UCSD-AML1 (cell line): ENCODE results near the gene OPRM1.
"Not testable (repeated sequence)": the region's sequence is repeated elsewhere in the genome, so short reads cannot be mapped to it uniquely, and the experiment has no call there.

Experiments used
- DNase-seq: peaks from one replicate; lab custom pipeline; 2025; ENCODE audit not compliant: unreplicated experiment; lab: John Stamatoyannopoulos, UW

The OPRM1 gene

GRCh38 chr6:154140743-154141142, 101.7 kb downstream of the OPRM1 start:
- DNase-seq, result no peak

DNA sequence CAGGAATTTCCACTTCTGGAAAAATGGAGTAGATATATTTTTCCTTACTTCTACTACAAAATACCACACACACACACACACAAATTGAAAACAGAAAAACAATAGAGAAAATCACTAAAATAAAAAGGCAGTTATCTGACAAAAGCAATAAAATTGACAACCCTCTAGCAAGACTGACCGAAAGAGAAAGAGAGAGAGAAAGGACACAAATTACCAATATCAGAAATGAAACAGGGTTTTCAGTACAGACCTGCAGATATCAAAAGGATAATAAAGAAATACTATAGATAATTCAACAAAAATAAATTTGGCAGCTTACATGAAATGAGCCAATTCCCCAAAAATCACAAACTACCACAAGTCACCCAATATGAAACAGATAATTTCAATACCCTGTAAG, 104.7 kb downstream of the OPRM1 start:
- no peak for DNase-seq

GRCh38 chr6:154154389-154154967, 115.4 kb downstream of the OPRM1 start:
- DNase-seq, result peak; percentile 21

GRCh38 chr6:154156135-154156896, 117.3 kb downstream of the OPRM1 start:
- DNase-seq, result peak; percentile 63

GRCh38 chr6:154157082-154157481, 118.0 kb downstream of the OPRM1 start:
- DNase-seq, result no peak

DNA sequence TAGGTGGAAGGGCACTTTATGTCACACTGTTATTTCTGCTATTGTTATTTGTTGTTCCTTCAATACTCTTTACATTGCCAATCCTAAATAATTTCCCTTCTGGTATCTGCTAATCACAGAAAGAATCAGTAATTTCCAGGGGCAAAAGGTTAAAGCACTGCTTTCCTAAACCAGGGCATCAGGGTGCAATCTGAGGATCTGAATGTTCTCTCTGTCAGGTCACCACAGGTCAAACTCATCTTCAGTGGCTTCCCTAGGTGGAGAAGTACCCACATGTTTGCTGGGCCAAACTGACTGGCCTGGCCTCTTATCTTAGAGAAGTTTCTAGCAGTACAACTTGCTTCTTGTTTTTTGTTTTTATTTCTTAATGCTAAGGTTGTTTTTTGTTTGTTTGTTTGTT, 118.7 kb downstream of the OPRM1 start:
- no peak for DNase-seq

- no peak for DNase-seq
These were observed 120.1 kb downstream of the OPRM1 start for GRCh38 chr6:154159126-154159525.

- no peak for DNase-seq
These were observed 122.6 kb downstream of the OPRM1 start for GRCh38 chr6:154161689-154162088.

GRCh38 chr6:154164397-154164796, 125.4 kb downstream of the OPRM1 start:
- DNase-seq, result no peak

GRCh38 chr6:154165478-154165877, 126.4 kb downstream of the OPRM1 start:
- no peak for DNase-seq

DNA sequence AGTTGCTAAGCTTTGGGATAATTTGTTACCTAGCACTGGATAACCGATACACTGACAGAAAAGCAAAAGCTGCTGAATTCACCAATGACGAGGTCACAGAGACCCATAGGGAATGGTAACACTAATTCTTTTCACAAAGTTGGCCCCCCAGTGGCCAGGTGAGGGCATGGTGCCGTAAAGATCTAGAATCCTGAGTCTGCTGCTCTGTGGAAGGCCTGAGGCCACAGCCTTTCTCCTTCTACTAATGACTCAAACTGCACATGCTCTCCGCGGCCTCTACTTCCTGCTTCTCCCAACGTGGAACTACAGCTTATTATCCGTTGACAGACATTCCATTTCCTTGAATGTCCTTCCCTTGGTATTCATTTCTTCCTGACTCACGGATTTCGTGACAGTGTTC, 127.1 kb downstream of the OPRM1 start:
- DNase-seq, result no peak

DNA sequence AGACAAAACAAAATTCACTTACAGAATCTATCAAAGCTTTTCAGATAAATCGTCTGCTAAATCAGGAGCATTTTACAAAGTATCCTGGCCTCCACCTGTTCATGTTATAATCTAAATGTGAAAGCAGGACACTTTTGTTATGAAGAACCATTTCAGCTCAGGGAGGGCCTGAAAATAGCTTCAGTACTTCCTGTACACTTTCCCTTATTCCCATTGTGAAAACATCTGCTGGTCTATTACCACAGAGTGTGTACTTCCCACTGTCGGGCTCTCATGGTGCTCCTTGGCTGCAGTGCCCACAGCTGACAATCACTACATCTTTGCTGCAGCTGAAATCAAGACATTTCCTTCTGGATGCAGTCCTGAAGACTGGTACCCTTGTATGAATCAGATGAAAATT, 128.1 kb downstream of the OPRM1 start:
- peak; percentile 18 for DNase-seq

- DNase-seq, result peak; percentile 74
These were observed 130.3 kb downstream of the OPRM1 start for GRCh38 chr6:154169193-154169847.

GRCh38 chr6:154170106-154170505, 131.1 kb downstream of the OPRM1 start:
- DNase-seq, result no peak

GRCh38 chr6:154172393-154172792, 133.4 kb downstream of the OPRM1 start:
- DNase-seq, result not testable (repeated sequence)

- DNase-seq, result no peak
These were observed 140.4 kb downstream of the OPRM1 start for GRCh38 chr6:154179434-154179833.

GRCh38 chr6:154187203-154187602, 148.2 kb downstream of the OPRM1 start:
- no peak for DNase-seq

DNA sequence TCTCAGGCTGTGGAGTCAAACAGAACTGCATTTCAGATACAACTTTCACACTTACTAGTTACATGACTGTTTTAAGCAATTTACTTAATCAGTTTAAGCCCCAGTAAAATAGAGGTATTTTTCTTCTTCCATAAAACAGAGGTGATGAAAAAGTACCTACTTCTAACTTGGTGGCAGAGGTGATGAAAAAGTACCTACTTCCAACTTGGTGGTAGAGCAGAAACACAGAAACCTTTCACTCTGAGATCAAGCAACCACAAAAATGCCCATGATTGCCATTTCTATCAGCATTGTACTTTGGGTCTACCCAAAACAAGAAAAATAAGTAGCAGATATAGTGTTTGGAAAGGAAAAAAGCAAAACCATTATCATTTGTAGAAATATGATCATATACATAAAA, 148.7 kb downstream of the OPRM1 start:
- DNase-seq, result no peak

GRCh38 chr6:154196333-154196885, 157.4 kb downstream of the OPRM1 start:
- DNase-seq, result no peak

GRCh38 chr6:154197196-154197860, 158.3 kb downstream of the OPRM1 start:
- no peak for DNase-seq

- not testable (repeated sequence) for DNase-seq
These were observed 162.6 kb downstream of the OPRM1 start for GRCh38 chr6:154201688-154202087.
